Measurements from ENCODE around the gene SEZ6L.

The SEZ6L gene

GRCh38 chr22:26416670-26417276 is 247.5 kb downstream of the SEZ6L start:
- TF ChIP-seq CTCF (IDR thresholded peaks at IDR 0.05; ENCODE audit: low read depth, low read length, poor library complexity, severe bottlenecking) (no peak), EZH2phosphoT487 (IDR thresholded peaks at IDR 0.05; ENCODE audit: borderline replicate concordance, low read length) (no peak)
- peaks cover 35% of the 10 kb centered on the region for H3K27me3 ChIP-seq (ENCODE audit: control insufficient read depth, low read length)
- no peak overlapping the region for H3K4me3 ChIP-seq (ENCODE audit: low read length)
- H4K20me1 ChIP-seq (ENCODE audit: control insufficient read depth, insufficient read depth, low read depth, low read length), result no peaks in the 10 kb centered on the region
- H3K4me1 ChIP-seq (ENCODE audit: control insufficient read depth, low read length), result no peaks in the 10 kb centered on the region
- no peaks in the 10 kb centered on the region for H3K9me3 ChIP-seq (ENCODE audit: control insufficient read depth, insufficient read depth, low read length)
- H3K36me3 ChIP-seq (ENCODE audit: control insufficient read depth, low read length), result no peaks in the 10 kb centered on the region
- no peak overlapping the region for H3K27ac ChIP-seq (ENCODE audit: low read depth, low read length)
- H3F3A ChIP-seq (ENCODE audit: control insufficient read depth, insufficient read depth), result no peaks in the 10 kb centered on the region
- H3K9me2 ChIP-seq (replicated peaks; ENCODE audit: control insufficient read depth, low read length), result no peaks in the 10 kb centered on the region
- no peak overlapping the region for H3K4me2 ChIP-seq (ENCODE audit: low read length)
- H3K79me2 ChIP-seq (ENCODE audit: control insufficient read depth, low read length), result no peaks in the 10 kb centered on the region

DNA sequence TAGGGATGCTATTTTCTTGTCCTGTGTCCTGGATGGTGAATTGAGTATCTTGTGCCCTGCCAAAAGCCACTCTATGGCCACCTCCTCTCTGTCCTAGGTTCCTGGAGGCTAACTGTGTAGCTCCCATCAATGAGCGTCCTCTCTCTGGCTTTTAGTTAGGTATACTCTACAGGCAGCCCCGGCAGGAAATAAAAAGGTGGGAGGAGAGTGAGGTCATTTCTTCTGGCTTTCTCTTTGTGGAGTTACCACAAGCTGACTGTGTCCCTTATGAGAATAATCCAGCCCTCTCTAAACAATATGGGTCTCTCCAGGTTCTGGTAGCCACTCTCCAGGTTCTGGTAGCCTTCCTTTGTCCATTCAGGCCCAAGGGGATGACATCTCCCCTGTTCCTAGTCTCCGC is 248.1 kb downstream of the SEZ6L start:
- Histone ChIP-seq H3F3A (ENCODE audit: control insufficient read depth, insufficient read depth) (no peaks in the 10 kb centered on the region), H3K36me3 (ENCODE audit: control insufficient read depth, low read length) (no peaks in the 10 kb centered on the region), H4K20me1 (ENCODE audit: control insufficient read depth, insufficient read depth, low read depth, low read length) (no peaks in the 10 kb centered on the region), H3K4me3 (ENCODE audit: low read length) (no peak overlapping the region), H3K79me2 (ENCODE audit: control insufficient read depth, low read length) (no peaks in the 10 kb centered on the region), H3K4me2 (ENCODE audit: low read length) (no peak overlapping the region), H3K27ac (ENCODE audit: low read depth, low read length) (no peak overlapping the region), H3K9me2 (replicated peaks; ENCODE audit: control insufficient read depth, low read length) (no peaks in the 10 kb centered on the region), H3K4me1 (ENCODE audit: control insufficient read depth, low read length) (no peaks in the 10 kb centered on the region), H3K9me3 (ENCODE audit: control insufficient read depth, insufficient read depth, low read length) (peaks cover under 1% of the 10 kb centered on the region; the same call in 1 of the 2 replicates), H3K27me3 (ENCODE audit: control insufficient read depth, low read length) (peaks cover 30% of the 10 kb centered on the region)
- TF ChIP-seq EZH2phosphoT487 (IDR thresholded peaks at IDR 0.05; ENCODE audit: borderline replicate concordance, low read length) (no peak), CTCF (IDR thresholded peaks at IDR 0.05; ENCODE audit: low read depth, low read length, poor library complexity, severe bottlenecking) (no peak)

- H3K27ac ChIP-seq (ENCODE audit: low read depth, low read length), result no peak overlapping the region
- H3K9me2 ChIP-seq (replicated peaks; ENCODE audit: control insufficient read depth, low read length), result no peaks in the 10 kb centered on the region
- H3K79me2 ChIP-seq (ENCODE audit: control insufficient read depth, low read length), result no peaks in the 10 kb centered on the region
- no peaks in the 10 kb centered on the region for H4K20me1 ChIP-seq (ENCODE audit: control insufficient read depth, insufficient read depth, low read depth, low read length)
- H3K4me1 ChIP-seq (ENCODE audit: control insufficient read depth, low read length), result no peaks in the 10 kb centered on the region
- peaks cover 12% of the 10 kb centered on the region for H3K9me3 ChIP-seq (ENCODE audit: control insufficient read depth, insufficient read depth, low read length)
- no peaks in the 10 kb centered on the region for H3K36me3 ChIP-seq (ENCODE audit: control insufficient read depth, low read length)
- H3K27me3 ChIP-seq (ENCODE audit: control insufficient read depth, low read length), result peaks cover 27% of the 10 kb centered on the region
- H3F3A ChIP-seq (ENCODE audit: control insufficient read depth, insufficient read depth), result no peaks in the 10 kb centered on the region
- H3K4me3 ChIP-seq (ENCODE audit: low read length), result no peak overlapping the region
- TF ChIP-seq EZH2phosphoT487 (IDR thresholded peaks at IDR 0.05; ENCODE audit: borderline replicate concordance, low read length), result no peak
- no peak for TF ChIP-seq CTCF (IDR thresholded peaks at IDR 0.05; ENCODE audit: low read depth, low read length, poor library complexity, severe bottlenecking)
- no peak overlapping the region for H3K4me2 ChIP-seq (ENCODE audit: low read length)
Observed at GRCh38 chr22:26418620-26419019, 249.4 kb downstream of the SEZ6L start.
